SK-N-SH (cell line): Measurements from ENCODE around the gene MEG3. TPM values are rescaled to one million over a fixed set of nuclear protein-coding genes. Genes with fewer than 3 reads are reported as not detected.

Experiments
- CTCF ChIA-PET: fragments of 300-600, 350-600 bp; formaldehyde crosslinking; extraction: SDS; loops from one replicate; lab custom pipeline; 2021; lab: Yijun Ruan, JAX
- POLR2A ChIA-PET: fragments of 350-600 bp; sonication (Branson Sonifier 250); formaldehyde crosslinking; extraction: SDS; loops from one replicate; lab custom pipeline; 2020; ENCODE audit warnings: antibody characterized with exemption, inconsistent platforms; lab: Yijun Ruan, JAX
- DNase-seq: peaks from one replicate; pipeline ENCODE4 v3.0.0; 2012
- H2AFZ ChIP-seq: fragments of 200-600 bp; sonication (generic); 2 replicates; pipeline ENCODE4 v1.8.1; 2016; ENCODE audit warnings: antibody characterized with exemption, mild to moderate bottlenecking, low read depth
- H3F3A ChIP-seq: fragments of 200-600 bp; sonication (generic); replicated peaks from 2 replicates; pipeline ENCODE3; 2016; ENCODE audit warnings: antibody characterized with exemption, mild to moderate bottlenecking; ENCODE audit not compliant: insufficient read depth
- H3K27ac ChIP-seq, 2 experiments: fragments of 200-500 bp in 1 of 2; fragments of 200-600 bp in 1 of 2; sonication (Bioruptor generic) in 1 of 2; sonication (generic), shearing (Covaris generic) in 1 of 2; 2 replicates each; pipeline versions ENCODE4 v1.5.1 to v1.6.1; 2014 to 2016; ENCODE audit warnings: low read depth in 2 of 2, inconsistent platforms in 1 of 2, low read length in 1 of 2, mild to moderate bottlenecking in 1 of 2, mixed read lengths in 1 of 2
- H3K27me3 ChIP-seq: fragments of 200-600 bp; sonication (generic), shearing (Covaris generic); 2 replicates; pipeline ENCODE4 v1.6.1; 2016; ENCODE audit warnings: mixed run types; ENCODE audit not compliant: insufficient read depth
- H3K36me3 ChIP-seq, 2 experiments: fragments of 200-500 bp in 1 of 2; fragments of 200-600 bp in 1 of 2; sonication (Bioruptor generic) in 1 of 2; sonication (generic) in 1 of 2; replicated peaks in 1 of 2; 2 replicates each; pipeline versions ENCODE3 to v1.5.1; 2014 to 2016; ENCODE audit warnings: low read length in 1 of 2, mild to moderate bottlenecking in 1 of 2; ENCODE audit not compliant: insufficient read depth in 2 of 2, control insufficient read depth in 1 of 2
- H3K4me1 ChIP-seq, 2 experiments: fragments of 200-500 bp in 1 of 2; fragments of 200-600 bp in 1 of 2; sonication (Bioruptor generic) in 1 of 2; sonication (generic), shearing (Covaris generic) in 1 of 2; 2 replicates each; pipeline versions ENCODE4 v1.5.1 to v1.6.1; 2014 to 2016; ENCODE audit warnings: low read depth in 1 of 2, low read length in 1 of 2, mixed run types in 1 of 2; ENCODE audit not compliant: insufficient read depth in 2 of 2, control insufficient read depth in 1 of 2
- H3K4me2 ChIP-seq: fragments of 200-600 bp; sonication (generic), shearing (Covaris generic); 2 replicates; pipeline ENCODE4 v1.6.1; 2017; ENCODE audit warnings: mixed run types
- H3K4me3 ChIP-seq, 2 experiments: fragments of 200-500 bp in 1 of 2; fragments of 200-600 bp in 1 of 2; sonication (Bioruptor generic) in 1 of 2; sonication (generic), shearing (Covaris generic) in 1 of 2; 2 replicates each; pipeline versions ENCODE4 v1.5.1 to v1.8.1; 2014 to 2016; ENCODE audit warnings: low read depth in 2 of 2, inconsistent platforms in 1 of 2, low read length in 1 of 2, mild to moderate bottlenecking in 1 of 2, mixed read lengths in 1 of 2, moderate library complexity in 1 of 2
- H3K79me2 ChIP-seq: fragments of 200-600 bp; sonication (generic); 2 replicates; pipeline ENCODE4 v1.8.1; 2017; ENCODE audit warnings: mild to moderate bottlenecking; ENCODE audit not compliant: insufficient read depth
- H3K9ac ChIP-seq: fragments of 200-600 bp; sonication (generic); 2 replicates; pipeline ENCODE4 v1.6.1; 2017; ENCODE audit warnings: mixed run types
- H3K9me2 ChIP-seq: fragments of 200-600 bp; sonication (generic); 2 replicates; pipeline ENCODE4 v1.6.1; 2017; ENCODE audit warnings: mixed run types
- H3K9me3 ChIP-seq: fragments of 200-600 bp; sonication (generic); 2 replicates; pipeline ENCODE4 v1.6.1; 2017; ENCODE audit warnings: mixed run types, mild to moderate bottlenecking, moderate library complexity
- H4K20me1 ChIP-seq: fragments of 200-600 bp; sonication (generic); 2 replicates; pipeline ENCODE4 v1.6.1; 2017; ENCODE audit warnings: mild to moderate bottlenecking, mixed run types; ENCODE audit not compliant: insufficient read depth
- CHD2 ChIP-seq: fragments of 150-350 bp; IDR thresholded peaks from 2 replicates; pipeline ENCODE4 v1.6.1; 2018; ENCODE audit warnings: low read length; ENCODE audit not compliant: partially characterized antibody
- ELF1 ChIP-seq: IDR thresholded peaks from 2 replicates; pipeline ENCODE4 v1.4.0; 2012
- EZH2phosphoT487 ChIP-seq: fragments of 200-600 bp; sonication (generic); IDR thresholded peaks from 2 replicates; pipeline ENCODE4 v1.6.1; 2017; ENCODE audit warnings: low read depth, mixed run types, mild to moderate bottlenecking, antibody characterized with exemption, moderate library complexity, borderline replicate concordance
- FOSL2 ChIP-seq: IDR thresholded peaks from 2 replicates; pipeline ENCODE4 v1.4.0; 2012; ENCODE audit warnings: low read depth, mild to moderate bottlenecking, moderate library complexity, borderline replicate concordance
- FOXM1 ChIP-seq: IDR thresholded peaks from 2 replicates; pipeline ENCODE4 v1.4.0; 2012; ENCODE audit warnings: low read depth, mild to moderate bottlenecking
- GABPA ChIP-seq: IDR thresholded peaks from 2 replicates; pipeline ENCODE4 v1.4.0; 2012; ENCODE audit warnings: low read depth, mild to moderate bottlenecking
- GATA2 ChIP-seq: sonication (generic); formaldehyde crosslinking; IDR thresholded peaks from 2 replicates; pipeline ENCODE4 v1.5.0; 2020; ENCODE audit warnings: mild to moderate bottlenecking, missing genetic modification reagents
- JUND ChIP-seq: IDR thresholded peaks from 2 replicates; pipeline ENCODE4 v1.4.0; 2012
- NRF1 ChIP-seq: IDR thresholded peaks from 2 replicates; pipeline ENCODE4 v1.6.1; 2012; ENCODE audit warnings: low read depth, mild to moderate bottlenecking, low read length
- RCOR1 ChIP-seq: fragments of 150-350 bp; IDR thresholded peaks from 2 replicates; pipeline ENCODE4 v1.6.1; 2017; ENCODE audit warnings: antibody characterized with exemption, low read length
- REST ChIP-seq: IDR thresholded peaks from 2 replicates; pipeline ENCODE4 v1.6.1; 2012; ENCODE audit warnings: mild to moderate bottlenecking, low read depth, low read length, moderate library complexity
- RXRA ChIP-seq: IDR thresholded peaks from 2 replicates; pipeline ENCODE4 v1.4.0; 2012; ENCODE audit warnings: low read depth, mild to moderate bottlenecking, borderline replicate concordance
- SIN3A ChIP-seq: IDR thresholded peaks from 2 replicates; pipeline ENCODE4 v1.6.1; 2012; ENCODE audit warnings: low read depth, mild to moderate bottlenecking, low read length, moderate library complexity, borderline replicate concordance
- TAF1 ChIP-seq: IDR thresholded peaks from 2 replicates; pipeline ENCODE4 v1.6.1; 2012; ENCODE audit warnings: low read depth, mild to moderate bottlenecking, low read length, moderate library complexity, borderline replicate concordance
- USF1 ChIP-seq: IDR thresholded peaks from 2 replicates; pipeline ENCODE4 v1.4.0; 2012; ENCODE audit warnings: low read depth, borderline replicate concordance
- USF2 ChIP-seq: fragments of 150-350 bp; IDR thresholded peaks from 2 replicates; pipeline ENCODE4 v1.6.1; 2017; ENCODE audit warnings: antibody characterized with exemption, low read length, low read depth, borderline replicate concordance
- YY1 ChIP-seq: IDR thresholded peaks from 2 replicates; pipeline ENCODE4 v1.4.0; 2012; ENCODE audit warnings: low read depth, mild to moderate bottlenecking
- WGBS: methylation state at CpG from one replicate; pipeline ENCODE4 v1.1.6; 2017; ENCODE audit warnings: low lambda C conversion rate; 5-methylcytosine and 5-hydroxymethylcytosine counted together
- polyA plus RNA-seq, 3 experiments: library from polyadenylated mRNA; depleted of rRNA; stranded (reverse); fragments of >200 nt; gene quantifications; 2 replicates each; pipeline ENCODE4 v1.2.3, GENCODE V29; 2012
- TF ChIP-seq, protein P1 (sequence below): IDR thresholded peaks from 2 replicates; pipeline ENCODE4; 2012
- TF ChIP-seq, protein P2 (sequence below): fragments of 200-600 bp; sonication (generic); IDR thresholded peaks from 2 replicates; pipeline ENCODE4 v1.6.1; 2017; ENCODE audit warnings: antibody characterized with exemption, mild to moderate bottlenecking, moderate library complexity

Gene MEG3
- polyA plus RNA-seq, 1 of the 3 experiments (the other 2 are of a cell fraction): not detected

- ChIA-PET CTCF (interaction anchor here (0.6 to 4.4 kb wide), 9 partner anchors 117 to 716 kb away, joined by 3 to 76 read pairs (median 3); no protein-coding TSS in a partner anchor), POLR2A (interaction anchor here (2.0 to 3.2 kb wide), 2 partner anchors 103 to 318 kb away, joined by 8 to 16 read pairs; no protein-coding TSS in a partner anchor)
- H4K20me1 ChIP-seq: no peaks in the 10 kb centered on the region
- no peak for TF ChIP-seq RCOR1
- no peak for TF ChIP-seq FOXM1
- TF ChIP-seq SIN3A: no peak
- TF ChIP-seq, protein P1, sequence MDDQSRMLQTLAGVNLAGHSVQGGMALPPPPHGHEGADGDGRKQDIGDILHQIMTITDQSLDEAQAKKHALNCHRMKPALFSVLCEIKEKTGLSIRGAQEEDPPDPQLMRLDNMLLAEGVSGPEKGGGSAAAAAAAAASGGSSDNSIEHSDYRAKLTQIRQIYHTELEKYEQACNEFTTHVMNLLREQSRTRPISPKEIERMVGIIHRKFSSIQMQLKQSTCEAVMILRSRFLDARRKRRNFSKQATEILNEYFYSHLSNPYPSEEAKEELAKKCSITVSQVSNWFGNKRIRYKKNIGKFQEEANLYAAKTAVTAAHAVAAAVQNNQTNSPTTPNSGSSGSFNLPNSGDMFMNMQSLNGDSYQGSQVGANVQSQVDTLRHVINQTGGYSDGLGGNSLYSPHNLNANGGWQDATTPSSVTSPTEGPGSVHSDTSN: no peak
- TF ChIP-seq EZH2phosphoT487: no peak
- TF ChIP-seq YY1: no peak
- no peak for TF ChIP-seq USF1
- TF ChIP-seq, protein P2, sequence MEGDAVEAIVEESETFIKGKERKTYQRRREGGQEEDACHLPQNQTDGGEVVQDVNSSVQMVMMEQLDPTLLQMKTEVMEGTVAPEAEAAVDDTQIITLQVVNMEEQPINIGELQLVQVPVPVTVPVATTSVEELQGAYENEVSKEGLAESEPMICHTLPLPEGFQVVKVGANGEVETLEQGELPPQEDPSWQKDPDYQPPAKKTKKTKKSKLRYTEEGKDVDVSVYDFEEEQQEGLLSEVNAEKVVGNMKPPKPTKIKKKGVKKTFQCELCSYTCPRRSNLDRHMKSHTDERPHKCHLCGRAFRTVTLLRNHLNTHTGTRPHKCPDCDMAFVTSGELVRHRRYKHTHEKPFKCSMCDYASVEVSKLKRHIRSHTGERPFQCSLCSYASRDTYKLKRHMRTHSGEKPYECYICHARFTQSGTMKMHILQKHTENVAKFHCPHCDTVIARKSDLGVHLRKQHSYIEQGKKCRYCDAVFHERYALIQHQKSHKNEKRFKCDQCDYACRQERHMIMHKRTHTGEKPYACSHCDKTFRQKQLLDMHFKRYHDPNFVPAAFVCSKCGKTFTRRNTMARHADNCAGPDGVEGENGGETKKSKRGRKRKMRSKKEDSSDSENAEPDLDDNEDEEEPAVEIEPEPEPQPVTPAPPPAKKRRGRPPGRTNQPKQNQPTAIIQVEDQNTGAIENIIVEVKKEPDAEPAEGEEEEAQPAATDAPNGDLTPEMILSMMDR: no peak
- TF ChIP-seq RXRA: no peak
- TF ChIP-seq TAF1: no peak
- no peak for TF ChIP-seq USF2
- no peak for TF ChIP-seq NRF1
- TF ChIP-seq JUND: no peak
- TF ChIP-seq FOSL2: no peak
- TF ChIP-seq GABPA: no peak
- TF ChIP-seq GATA2: no peak
- no peak for TF ChIP-seq ELF1
- no peak for TF ChIP-seq REST
- TF ChIP-seq CHD2: no peak
- H3K4me1 ChIP-seq: peaks cover 0 to 45% of the 10 kb centered on the region in 2 experiments; a peak in 1 of 4 replicates
- peak overlapping the region in 1 of 2 experiments; percentile 99; a peak in 2 of 4 replicates for H3K27ac ChIP-seq
- H3K36me3 ChIP-seq: no peaks in the 10 kb centered on the region
- no peaks in the 10 kb centered on the region for H3F3A ChIP-seq
- H3K9me2 ChIP-seq: no peaks in the 10 kb centered on the region
- H3K4me3 ChIP-seq: no peak overlapping the region; a peak in 1 of 4 replicates
- no peaks in the 10 kb centered on the region for H3K79me2 ChIP-seq
- H2AFZ ChIP-seq: no peak overlapping the region
- peaks cover 6% of the 10 kb centered on the region; the same call in 1 of the 2 replicates for H3K27me3 ChIP-seq
- H3K9me3 ChIP-seq: no peaks in the 10 kb centered on the region
- WGBS: 70% methylated on average over 8 of the region's 8 CpGs
- H3K4me2 ChIP-seq: no peak overlapping the region
- DNase-seq: no peak
- no peak overlapping the region for H3K9ac ChIP-seq
These were observed 81.3 kb downstream of the MEG3 start for GRCh38 chr14:100907240-100907639.
